HG03196 (cell line): ENCODE results near the gene GRAMD4.

Experiments used
- ATAC-seq: cut with Tn5 transposase; IDR thresholded peaks from one replicate; pipeline ENCODE4 v1.9.1; 2021; ENCODE audit not compliant: unreplicated experiment

GRAMD4 gene, protein sequence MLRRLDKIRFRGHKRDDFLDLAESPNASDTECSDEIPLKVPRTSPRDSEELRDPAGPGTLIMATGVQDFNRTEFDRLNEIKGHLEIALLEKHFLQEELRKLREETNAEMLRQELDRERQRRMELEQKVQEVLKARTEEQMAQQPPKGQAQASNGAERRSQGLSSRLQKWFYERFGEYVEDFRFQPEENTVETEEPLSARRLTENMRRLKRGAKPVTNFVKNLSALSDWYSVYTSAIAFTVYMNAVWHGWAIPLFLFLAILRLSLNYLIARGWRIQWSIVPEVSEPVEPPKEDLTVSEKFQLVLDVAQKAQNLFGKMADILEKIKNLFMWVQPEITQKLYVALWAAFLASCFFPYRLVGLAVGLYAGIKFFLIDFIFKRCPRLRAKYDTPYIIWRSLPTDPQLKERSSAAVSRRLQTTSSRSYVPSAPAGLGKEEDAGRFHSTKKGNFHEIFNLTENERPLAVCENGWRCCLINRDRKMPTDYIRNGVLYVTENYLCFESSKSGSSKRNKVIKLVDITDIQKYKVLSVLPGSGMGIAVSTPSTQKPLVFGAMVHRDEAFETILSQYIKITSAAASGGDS

GRCh38 chr22:46619830-46620501 is at the start of gene GRAMD4:
Gene GRAMD4, plus strand, starts transcription at chr22:46620386. Its CDS starts 6,414 bp downstream, at chr22:46626800.
- no peak for ATAC-seq

DNA sequence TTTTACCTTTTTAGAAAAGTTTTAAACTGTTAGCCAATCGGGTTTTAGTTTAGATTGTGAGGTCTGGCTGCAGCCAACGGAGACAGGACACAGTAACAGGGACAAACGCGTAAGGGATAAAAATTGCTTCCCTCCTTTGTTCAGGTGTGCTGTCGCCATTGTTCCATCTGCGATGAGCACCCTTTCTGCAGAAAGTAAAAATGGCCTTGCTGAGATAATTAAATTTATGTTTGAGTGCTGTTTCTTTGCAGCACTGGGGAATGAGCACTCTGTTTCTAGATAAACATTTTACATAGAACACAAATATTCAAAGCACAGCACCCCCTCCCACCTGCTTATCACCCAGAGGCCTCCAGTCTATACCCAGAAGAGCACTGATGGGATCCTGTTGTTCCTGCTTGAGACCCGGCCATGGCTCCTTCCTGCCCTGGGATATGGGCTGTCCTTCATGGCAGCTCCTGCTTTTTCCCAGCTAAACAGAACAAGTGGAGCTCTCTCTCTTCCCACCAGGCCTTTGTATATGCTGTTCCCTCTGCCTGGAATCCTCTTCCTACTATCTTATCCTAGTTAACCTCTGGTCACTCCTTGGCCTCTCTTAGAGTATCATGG is 48.4 kb upstream of the GRAMD4 start:
- no peak for ATAC-seq

- ATAC-seq, result no peak
Observed at GRCh38 chr22:46572911-46573780, 47.0 kb upstream of the GRAMD4 start.

GRCh38 chr22:46573781-46574437 is 46.3 kb upstream of the GRAMD4 start:
- no peak for ATAC-seq

DNA sequence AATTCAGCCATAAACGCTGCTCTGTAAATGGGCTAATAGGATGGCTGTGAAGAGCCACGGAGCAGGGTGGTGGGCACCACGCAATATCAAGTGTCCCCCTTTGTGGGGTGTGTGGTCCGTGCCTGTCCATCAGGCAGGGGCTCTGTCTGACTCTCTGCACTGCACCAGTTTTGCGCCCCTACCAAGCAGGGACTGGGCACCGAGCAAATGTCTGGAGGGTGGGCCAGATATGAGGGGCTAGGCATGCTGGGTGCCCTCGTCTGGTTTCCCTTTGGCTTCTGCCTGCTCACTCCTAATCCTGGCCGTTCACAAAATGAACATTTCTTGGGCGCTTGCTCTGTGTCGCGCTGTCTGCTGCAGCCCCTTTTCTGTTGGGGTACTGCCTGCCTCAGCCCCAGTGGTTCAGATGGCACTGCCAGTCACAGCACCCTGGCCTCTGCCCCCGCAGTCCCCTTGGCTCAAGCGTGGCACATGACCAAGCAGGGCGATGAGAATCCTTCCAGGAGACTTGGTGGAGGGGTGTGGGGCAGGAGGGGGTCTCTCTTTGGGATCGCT is 45.7 kb upstream of the GRAMD4 start:
- ATAC-seq, result no peak

DNA sequence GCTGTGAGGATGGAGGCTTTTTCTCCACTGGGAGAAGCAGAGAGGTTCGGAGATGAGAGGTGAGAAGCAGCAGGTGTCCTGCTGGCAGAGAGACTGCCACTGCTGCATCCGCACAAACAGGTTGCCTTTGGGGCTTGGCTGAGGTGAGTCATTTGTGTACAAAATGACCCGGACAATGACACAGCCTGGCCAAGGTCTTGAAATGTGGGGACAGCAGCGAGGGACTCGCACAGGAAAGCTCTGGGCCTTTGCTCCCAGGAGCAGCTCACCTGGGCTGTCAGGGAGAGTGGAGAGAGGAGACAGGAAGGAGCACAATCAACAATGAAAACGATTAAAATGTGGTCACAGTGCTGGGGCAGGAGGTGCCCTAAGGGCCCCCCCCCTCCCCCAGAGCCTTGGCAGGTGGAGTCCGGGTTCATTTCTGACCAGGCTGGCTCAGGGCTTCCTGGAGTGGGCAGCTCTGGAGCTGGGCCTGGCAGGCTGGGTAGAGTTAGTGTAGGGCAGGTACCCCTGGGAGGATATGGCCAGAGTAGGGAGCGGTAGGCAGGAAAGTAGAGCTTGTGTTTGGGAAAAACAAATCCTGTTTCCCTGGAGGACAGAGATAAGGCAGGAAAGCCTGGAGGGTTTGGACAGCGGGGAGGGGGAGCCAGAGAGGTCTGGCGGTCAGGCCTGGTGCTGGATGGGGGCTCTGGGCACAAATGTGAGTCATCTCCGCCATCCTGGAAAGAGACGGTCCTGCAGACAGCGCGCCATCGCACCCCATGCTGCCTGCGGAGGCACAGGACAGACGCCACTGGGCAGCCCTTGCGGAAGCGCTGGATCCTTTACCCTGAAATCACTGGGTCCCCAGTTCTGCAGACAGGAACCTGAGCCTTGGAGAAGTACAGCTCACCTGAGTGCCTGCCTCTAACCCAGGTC is 44.9 kb upstream of the GRAMD4 start:
- ATAC-seq, result no peak

DNA sequence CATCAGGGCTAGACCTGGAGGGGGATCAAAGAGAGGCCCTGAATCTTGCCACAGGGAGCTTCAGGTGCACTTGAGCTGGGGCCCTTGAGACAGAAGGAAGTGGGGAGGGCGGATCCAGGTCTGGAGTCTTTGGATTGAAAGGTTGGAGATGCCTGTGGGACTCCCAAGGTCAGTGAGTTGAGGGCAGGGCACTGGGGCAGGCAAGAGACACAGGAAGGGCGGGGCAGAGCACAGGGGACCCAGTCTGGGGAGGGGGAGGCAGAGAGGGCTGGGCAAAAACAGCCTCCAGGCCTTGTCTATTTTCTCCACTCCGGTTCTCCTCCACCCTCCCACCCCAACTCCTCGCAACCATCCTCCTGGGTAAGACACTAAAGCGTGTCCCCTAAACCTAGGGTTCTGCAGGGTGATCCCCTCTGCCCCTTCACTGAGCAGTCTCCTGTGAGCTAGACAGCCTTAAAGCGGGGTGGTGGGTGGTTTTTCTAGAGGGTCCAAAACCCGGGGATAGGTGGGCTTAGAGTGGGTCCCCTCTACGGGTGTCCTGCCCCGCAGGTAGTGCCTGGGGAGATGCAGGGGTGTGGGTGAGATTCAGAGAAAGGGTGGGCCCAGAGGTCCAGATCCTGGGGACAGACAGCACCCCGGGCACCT is 44.2 kb upstream of the GRAMD4 start:
- no peak for ATAC-seq

DNA sequence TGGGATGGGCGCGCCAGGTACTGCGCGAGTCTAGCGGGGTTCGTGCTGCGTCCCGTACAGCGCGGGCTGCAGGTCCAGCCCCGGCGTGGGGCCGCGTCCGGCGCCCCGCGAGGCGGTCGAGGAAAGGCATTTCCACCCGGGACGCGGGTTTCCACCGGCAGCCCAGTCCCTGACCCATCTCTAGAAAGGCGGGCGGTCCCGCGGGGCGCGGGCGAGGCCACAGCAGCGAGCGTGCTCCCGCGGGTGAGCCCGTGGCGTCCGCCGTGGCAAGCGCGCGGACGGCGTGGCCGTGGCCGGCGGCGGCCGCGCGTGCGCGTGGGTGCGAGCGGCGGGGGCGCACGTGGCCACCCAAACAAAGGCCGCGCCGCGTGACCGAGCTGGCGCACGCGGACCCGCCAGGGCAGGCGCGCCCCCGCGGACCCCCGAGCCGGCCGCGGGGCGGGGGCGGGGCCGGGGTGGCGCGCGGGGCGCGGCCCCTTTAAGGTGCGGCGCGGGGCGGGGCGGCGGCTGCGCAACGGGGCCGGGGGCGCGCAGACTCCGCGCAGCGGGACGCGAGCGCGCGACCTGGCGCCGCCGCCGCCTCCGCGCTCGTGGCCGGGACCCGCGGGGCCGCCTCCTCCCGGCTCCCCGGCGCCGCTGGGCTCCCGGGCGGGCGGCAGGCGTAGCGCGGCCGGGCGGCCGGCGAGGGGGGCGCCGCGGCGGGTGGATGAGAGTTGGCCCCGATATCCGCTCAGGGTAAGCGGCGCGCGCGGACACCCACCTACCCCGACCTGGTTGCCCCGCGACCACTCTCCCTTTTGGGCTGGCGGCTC is 43.4 kb upstream of the GRAMD4 start:
- no peak for ATAC-seq

GRCh38 chr22:46577368-46578249 is 42.6 kb upstream of the GRAMD4 start:
- ATAC-seq, result no peak

DNA sequence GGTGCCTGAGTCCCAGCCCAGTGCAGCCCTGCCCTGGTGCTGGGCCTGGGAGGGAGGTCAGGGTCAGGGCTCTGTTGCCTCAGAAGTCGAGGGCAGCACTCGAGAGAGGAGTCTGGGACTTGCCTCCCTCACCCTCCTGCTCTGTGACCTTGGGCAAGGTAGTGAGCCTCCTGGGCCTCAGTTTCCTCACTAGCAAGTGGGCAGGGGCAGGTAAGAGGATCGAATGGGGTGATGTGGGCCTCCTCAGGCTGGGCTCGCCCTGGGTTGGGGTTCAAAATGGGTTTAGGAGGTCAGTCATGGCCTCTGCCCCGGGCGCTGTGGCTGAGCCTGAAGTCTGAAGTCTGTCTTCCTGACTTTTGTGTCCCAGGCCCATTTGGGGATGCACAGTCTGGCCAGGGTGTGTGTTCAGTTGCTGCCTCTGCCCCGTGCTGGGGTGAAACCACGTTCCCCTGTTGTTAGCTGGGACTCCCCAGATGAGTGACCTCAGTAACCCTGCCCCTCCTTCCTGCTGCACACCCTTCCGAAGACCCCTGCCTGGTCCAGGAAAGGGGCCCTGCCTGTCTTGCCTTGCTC is 41.8 kb upstream of the GRAMD4 start:
- no peak for ATAC-seq

- no peak for ATAC-seq
Observed at GRCh38 chr22:46578824-46579561, 41.2 kb upstream of the GRAMD4 start.

GRCh38 chr22:46579751-46580449 is 40.3 kb upstream of the GRAMD4 start:
- no peak for ATAC-seq

- no peak for ATAC-seq
Observed at GRCh38 chr22:46580940-46581537, 39.1 kb upstream of the GRAMD4 start.

DNA sequence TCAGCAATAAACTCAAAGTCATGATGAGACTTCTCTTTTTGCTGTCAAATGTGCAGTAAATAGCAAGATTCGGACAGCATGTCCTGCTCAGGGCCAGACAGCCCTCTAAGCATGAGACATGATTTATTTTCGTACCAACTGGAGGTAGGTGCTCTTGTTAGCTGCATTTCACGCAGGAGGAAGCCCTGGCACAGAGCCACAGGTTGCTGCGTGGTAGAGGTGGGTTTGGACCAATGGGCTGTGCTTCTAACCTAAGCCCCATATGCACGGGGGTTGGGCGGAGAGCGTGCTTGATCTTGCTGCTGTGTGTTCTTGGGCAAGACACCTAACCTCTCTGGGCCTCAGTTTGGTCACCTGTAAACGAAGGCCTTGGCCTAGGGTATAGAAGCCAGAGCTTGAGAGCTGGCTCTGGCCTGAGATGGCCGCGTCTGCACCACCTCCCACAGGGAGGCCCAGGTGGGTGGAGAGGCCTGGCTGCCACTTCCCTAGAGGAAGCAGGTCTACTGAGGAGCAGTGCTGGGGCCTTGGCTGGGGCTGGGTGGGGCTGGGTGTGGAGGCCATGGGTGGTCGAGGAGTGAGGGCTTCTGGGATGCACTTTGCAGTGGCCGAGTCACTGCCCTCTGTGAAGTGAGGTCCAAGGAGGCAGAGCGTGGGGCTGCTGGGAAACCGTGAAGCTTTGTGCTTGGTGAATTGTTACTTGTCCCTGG is 38.5 kb upstream of the GRAMD4 start:
- ATAC-seq, result no peak
